ENCODE measurements around the gene PTPRD.

Gene PTPRD

DNA sequence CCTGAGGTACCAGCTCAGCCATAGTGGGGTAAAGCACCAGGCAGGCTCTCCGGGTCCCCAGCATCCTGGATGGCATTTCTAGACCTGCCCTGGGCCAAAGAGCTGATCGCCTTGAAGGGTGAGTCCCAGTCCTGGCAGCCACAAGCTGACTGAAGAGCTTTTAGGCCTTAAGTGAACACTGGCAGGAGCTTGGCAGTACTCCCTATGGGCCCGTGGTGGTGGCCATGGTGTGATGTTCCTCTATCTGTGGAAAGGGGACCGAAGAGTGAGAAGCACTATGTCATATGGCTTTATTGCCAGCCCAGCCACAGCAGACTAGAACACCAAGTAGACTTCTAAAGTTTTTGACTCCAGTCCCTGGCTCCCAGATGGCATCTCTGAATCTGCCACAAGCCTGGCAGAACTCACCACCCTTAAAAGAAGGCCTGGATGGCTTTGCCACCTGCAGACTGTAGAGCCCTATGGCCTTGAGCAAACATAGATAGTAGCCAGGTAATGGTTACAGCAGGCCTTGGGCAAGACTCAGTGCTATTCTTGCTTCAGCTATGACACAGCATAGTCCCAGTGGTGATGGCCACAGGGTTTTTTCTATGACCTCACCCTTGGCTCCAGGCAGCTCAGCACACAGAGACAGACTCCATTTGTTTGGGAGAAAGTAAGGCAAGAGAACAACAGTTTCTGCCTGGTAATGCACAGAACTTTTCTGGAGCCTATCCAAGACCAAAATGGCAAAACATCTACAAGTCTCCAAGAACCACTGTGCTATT, 2011.7 kb downstream of the PTPRD start:
- no peak for DNase-seq (ENCODE audit: low read depth)
- TF ChIP-seq, protein P1, sequence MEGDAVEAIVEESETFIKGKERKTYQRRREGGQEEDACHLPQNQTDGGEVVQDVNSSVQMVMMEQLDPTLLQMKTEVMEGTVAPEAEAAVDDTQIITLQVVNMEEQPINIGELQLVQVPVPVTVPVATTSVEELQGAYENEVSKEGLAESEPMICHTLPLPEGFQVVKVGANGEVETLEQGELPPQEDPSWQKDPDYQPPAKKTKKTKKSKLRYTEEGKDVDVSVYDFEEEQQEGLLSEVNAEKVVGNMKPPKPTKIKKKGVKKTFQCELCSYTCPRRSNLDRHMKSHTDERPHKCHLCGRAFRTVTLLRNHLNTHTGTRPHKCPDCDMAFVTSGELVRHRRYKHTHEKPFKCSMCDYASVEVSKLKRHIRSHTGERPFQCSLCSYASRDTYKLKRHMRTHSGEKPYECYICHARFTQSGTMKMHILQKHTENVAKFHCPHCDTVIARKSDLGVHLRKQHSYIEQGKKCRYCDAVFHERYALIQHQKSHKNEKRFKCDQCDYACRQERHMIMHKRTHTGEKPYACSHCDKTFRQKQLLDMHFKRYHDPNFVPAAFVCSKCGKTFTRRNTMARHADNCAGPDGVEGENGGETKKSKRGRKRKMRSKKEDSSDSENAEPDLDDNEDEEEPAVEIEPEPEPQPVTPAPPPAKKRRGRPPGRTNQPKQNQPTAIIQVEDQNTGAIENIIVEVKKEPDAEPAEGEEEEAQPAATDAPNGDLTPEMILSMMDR (IDR thresholded peaks at IDR 0.05; ENCODE audit: low read depth, low read length, missing control alignments), result no peak
- H3K4me3 ChIP-seq (ENCODE audit: low read depth, low read length), result no peak overlapping the region
- in situ Hi-C loops (cut with HindIII; ENCODE audit: low sequenced_read_pairs), result no loop called here

DNA sequence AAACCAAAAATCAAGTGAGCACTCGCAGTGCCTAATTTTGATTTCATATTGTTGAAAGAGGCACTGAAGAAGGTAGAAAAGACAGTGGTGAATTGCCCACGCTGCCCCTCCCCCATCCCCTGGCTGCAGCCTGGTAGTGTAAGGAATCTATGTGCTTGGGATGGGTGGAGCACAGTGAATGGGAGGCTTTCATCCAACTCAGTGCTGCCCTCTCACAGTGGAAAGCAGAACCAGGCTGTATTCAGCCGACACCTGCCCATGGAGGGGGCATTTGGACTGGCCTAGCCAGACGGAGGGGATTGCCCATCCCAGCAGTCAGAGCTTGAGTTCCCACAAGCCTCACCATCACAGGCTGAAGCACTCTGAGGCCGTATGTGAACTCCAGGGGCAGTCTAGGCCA, 2012.9 kb downstream of the PTPRD start:
- in situ Hi-C loops (cut with HindIII; ENCODE audit: low sequenced_read_pairs), result no loop called here
- TF ChIP-seq, protein P1 (IDR thresholded peaks at IDR 0.05; ENCODE audit: low read depth, low read length, missing control alignments), result no peak
- DNase-seq (ENCODE audit: low read depth), result no peak
- no peak overlapping the region for H3K4me3 ChIP-seq (ENCODE audit: low read depth, low read length)

DNA sequence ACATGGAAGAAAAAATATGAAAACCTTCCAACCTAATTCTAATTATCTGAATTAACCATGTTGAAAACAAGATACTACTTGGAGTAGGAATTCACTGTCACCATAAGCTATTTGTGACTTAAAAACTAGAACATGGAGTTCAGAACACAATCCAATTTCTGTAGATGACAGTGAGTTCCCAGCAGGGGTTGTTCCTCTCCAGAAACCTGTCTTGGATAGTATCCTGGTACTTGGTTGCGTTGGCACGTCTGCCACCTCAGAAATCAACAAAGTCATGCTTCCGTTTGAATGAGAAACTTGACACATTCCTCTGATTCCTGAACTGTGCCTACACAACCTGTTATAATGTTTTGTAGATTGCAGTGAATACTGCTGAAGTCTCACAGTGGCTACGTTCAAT, 2023.3 kb downstream of the PTPRD start:
- H3K4me3 ChIP-seq (ENCODE audit: low read depth, low read length), result no peak overlapping the region
- no peak for DNase-seq (ENCODE audit: low read depth)
- TF ChIP-seq, protein P1 (IDR thresholded peaks at IDR 0.05; ENCODE audit: low read depth, low read length, missing control alignments), result no peak
- in situ Hi-C loops (cut with HindIII; ENCODE audit: low sequenced_read_pairs), result no loop called here

DNA sequence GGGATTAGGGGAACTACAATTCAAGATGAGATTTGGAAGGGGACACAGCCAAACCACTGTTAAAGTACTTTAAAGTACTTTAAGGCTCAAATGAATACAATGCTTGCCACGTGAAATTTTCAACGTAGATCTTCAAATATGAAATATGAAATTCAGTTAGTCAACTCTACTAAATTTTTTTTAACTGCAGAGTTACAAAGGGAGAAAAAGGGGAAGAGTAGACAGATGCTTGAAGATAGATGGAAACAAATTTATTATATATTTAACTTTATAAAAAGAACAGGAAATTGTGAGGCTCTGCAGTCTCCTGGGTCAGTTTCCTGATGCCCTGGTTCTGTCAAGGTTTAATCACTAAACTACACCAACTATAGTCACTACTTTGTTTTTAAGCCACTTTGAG, 2027.8 kb downstream of the PTPRD start:
- H3K4me3 ChIP-seq (ENCODE audit: low read depth, low read length), result no peak overlapping the region
- TF ChIP-seq, protein P1 (IDR thresholded peaks at IDR 0.05; ENCODE audit: low read depth, low read length, missing control alignments), result no peak
- DNase-seq (ENCODE audit: low read depth), result no peak
- in situ Hi-C loops (cut with HindIII; ENCODE audit: low sequenced_read_pairs), result no loop called here

DNA sequence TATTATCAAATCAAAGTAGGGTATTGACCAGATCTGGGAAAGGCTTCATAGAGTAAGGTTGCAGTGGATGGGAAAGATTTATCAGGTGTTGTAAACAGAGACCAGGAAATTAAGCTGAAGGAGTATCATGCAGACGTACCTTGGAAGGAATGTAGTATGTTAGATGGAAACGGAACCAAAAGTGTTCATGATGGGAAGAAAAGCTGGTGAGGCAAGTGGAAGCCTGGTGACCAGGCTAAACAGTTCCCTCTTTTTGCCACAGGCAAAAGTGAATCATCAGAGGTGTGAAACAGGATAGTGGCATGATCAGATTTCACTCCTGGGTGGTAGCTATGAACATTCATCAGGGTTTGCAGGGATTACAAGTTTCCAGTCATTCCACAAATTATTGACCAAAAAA, 2033.1 kb downstream of the PTPRD start:
- TF ChIP-seq, protein P1 (IDR thresholded peaks at IDR 0.05; ENCODE audit: low read depth, low read length, missing control alignments), result no peak
- H3K4me3 ChIP-seq (ENCODE audit: low read depth, low read length), result no peak overlapping the region
- no peak for DNase-seq (ENCODE audit: low read depth)
- in situ Hi-C loops (cut with HindIII; ENCODE audit: low sequenced_read_pairs), result no loop called here

DNA sequence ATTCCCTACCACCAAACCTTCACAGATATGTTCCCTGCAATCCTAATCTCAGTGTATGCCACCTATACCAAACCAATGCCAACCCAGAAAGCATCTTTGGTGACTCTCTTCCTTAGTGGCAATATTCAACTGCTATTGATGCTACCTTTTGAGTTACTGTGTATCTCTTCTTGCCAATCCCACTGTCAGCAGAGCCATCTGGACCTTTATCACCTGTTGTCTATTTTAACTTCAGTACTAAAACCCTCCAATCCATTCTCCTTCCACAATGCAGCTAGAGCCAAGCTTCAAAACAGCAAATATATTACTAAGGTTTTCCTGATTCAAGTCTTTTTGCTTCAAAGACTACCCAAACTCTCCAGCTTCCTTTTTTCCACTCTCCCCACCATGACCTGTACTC, 2036.1 kb downstream of the PTPRD start:
- TF ChIP-seq, protein P1 (IDR thresholded peaks at IDR 0.05; ENCODE audit: low read depth, low read length, missing control alignments), result no peak
- no peak for DNase-seq (ENCODE audit: low read depth)
- H3K4me3 ChIP-seq (ENCODE audit: low read depth, low read length), result no peak overlapping the region
- in situ Hi-C loops (cut with HindIII; ENCODE audit: low sequenced_read_pairs), result no loop called here
